ENCODE data around the gene B4GALT6.
"Not testable (repeated sequence)": the region's sequence is repeated elsewhere in the genome, so short reads cannot be mapped to it uniquely, and the experiment has no call there.

The B4GALT6 gene, protein sequence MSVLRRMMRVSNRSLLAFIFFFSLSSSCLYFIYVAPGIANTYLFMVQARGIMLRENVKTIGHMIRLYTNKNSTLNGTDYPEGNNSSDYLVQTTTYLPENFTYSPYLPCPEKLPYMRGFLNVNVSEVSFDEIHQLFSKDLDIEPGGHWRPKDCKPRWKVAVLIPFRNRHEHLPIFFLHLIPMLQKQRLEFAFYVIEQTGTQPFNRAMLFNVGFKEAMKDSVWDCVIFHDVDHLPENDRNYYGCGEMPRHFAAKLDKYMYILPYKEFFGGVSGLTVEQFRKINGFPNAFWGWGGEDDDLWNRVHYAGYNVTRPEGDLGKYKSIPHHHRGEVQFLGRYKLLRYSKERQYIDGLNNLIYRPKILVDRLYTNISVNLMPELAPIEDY

DNA sequence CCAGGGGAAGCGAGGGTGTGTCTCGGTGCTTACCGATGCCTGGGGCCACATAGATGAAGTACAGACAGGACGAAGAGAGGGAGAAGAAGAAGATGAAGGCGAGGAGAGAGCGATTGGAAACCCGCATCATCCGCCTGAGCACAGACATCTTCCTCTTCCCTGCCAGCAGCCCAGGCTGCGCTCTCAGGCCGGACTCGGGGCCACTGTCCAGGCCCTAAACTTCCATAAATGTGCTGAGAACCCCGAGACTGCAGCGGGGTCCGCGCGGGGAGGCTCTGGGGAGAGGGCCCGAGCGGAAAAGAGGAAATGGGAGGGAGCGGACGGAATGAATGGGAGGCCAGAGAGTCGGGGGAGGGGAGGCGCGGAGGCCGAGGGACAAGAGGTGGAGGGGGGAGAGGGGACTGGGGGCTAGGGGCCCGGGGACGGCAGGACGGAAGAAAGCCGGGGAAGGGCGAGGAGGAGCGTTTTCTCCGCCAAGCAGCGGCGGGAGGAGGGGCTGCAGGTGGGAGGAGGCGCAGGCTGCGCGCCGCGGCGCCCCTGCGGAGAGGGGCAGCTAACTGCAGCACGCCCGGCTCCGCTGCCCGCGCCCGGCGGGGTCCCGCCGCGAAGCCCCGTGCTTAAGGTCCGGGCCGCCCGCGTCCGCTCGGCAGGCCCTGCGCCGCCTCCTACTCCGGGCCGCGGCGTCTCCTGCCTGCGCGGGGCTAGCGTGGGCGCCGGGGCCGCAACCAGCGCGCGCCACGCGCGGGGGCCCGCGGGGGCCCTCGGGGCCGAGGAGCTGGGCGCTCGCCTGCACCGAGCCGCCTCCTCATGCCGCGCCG, at the start of gene B4GALT6:
Gene B4GALT6 (minus strand): TSS at position 303 of the 818 bp plus-strand sequence. CDS start 155 bp downstream, at position 148.
- DNase-seq (ENCODE audit: low spot score), result no peak

DNA sequence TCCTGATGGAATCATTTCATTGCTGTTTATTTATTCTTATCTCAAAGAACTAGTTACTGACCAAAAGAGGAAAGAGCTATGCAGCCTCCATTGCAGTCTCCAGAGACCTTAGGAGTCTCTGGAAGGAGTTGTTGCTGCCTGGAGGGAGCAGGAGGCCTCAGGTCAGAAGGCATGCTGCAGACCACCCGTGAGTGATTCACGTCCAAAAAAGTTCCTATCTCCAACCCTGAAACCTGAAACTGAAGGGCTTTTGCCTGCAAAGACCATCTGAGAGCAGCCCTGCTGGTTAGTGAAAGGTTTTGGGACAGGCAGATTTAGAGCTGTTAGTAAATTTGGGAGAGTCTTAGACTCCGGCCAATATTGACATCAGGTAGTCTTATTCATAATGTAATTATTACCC, 47.2 kb upstream of the B4GALT6 start:
- no peak for DNase-seq (ENCODE audit: low spot score)

DNA sequence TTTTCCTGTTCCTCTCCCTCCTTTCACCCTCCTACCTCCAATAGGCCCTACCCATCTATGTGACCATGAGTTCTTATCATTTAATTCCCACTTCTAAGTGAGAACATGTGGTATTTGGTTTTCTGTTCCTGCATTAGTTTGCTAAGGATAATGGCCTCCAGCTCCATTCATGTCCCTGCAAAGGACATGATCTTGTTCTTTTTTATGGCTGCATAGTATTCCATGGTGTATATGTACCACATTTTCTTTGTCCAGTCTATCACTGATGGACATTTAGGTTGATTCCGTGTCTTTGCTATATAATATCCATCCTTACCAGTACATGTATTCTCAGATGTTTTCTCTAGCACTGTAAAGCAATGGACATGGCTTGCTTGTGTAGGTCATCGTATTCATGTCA, 44.8 kb upstream of the B4GALT6 start:
- not testable (repeated sequence) for DNase-seq (ENCODE audit: low spot score)

DNA sequence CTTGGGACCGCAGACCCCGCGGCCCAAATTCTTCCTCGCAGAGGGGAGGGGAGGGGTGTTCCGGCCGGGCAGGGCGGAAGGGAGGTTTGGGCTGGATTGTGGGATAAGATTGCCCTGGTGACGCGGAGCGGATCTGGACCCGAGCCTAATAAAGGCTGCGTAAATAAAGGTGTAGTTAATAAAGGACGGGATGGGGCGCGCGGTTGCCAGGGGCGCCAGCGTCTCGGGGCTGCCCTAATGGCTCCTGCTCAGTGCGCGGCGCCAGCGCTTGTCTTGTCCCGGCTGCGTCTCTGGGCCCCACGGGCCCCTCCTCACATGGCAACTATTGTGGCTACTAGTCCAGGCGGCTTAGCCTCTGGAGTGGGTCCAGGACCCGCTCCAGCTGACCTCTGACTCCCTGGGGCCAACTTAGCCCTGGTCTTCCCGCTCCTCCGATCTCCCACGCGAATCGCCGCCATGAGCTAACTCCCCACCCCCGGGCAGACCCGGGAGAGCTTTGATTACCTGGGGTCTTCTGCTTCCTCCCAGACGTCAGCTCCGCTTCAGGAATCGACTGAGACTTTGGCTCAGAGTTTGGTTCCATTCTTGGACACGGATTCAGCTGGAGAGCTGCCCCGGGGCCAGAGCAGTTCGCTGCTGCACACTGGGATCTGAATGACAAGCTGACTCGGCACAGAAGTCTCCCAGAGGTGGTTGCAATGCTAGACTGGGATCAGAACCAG, 39.8 kb upstream of the B4GALT6 start:
- DNase-seq (ENCODE audit: low spot score), result no peak

DNA sequence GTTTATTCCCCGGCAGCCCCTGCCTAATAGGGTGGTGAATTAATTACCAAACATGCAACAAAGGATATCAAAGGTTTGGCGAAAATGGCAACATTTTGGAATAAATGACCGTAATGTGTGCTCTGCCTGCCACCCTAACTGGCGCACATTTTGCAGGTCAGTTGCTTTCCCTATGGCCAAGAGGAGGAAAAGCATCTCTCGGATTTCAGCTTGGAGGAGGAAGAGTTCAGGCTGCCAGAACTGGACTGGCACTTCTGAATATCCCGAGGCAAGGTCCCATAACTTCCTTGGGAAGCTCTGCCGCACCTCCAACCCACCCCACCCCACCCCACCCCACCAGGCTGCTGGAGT, 39.2 kb upstream of the B4GALT6 start:
- DNase-seq (ENCODE audit: low spot score), result no peak

DNA sequence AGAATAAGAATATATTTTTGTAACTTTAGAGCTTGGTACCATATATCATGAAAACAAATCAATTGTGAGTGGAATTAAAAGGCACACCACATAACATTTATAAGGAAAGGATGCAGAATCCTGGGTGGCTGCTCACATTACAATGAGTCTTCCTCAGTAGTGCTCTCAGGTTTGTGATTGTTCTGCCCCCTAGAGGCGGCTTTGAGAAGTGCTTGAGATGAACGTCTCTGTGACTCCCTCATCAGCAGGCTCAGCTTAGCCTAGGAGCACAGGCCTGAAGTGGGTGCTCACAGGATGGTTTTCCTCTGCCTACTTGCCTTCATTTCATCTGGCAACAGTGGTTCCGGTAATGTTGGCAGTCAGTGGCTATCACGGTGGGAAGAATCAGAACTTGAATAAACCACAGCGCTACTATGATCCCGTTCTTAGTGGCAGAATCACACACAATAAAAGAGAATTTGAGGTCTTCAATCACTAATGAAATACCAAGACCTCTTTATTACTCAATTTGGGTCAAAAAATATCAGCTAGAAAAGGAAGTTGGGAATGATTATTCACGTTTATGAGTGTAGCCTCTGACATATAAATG, 38.1 kb upstream of the B4GALT6 start:
- DNase-seq (ENCODE audit: low spot score), result peak; percentile 71

DNA sequence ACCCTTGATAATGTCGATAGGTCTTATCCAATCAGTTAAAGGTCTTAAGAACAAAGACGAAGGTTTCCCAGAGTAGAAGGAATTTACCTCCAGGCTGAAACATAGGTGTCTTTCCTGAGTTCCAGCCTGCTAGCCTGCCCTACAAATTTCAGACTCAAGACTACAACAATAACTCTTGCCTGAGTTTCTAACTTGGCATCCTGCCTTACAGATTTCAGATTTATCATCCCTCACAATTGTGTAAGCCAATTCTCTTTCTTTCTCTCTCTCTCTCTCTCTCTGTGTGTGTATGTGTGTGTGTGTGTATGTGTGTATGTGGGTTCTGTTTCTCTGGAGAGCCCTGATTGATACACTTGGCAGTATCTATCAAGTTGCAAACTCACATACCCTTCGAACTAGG, 37.2 kb upstream of the B4GALT6 start:
- no peak for DNase-seq (ENCODE audit: low spot score)

DNA sequence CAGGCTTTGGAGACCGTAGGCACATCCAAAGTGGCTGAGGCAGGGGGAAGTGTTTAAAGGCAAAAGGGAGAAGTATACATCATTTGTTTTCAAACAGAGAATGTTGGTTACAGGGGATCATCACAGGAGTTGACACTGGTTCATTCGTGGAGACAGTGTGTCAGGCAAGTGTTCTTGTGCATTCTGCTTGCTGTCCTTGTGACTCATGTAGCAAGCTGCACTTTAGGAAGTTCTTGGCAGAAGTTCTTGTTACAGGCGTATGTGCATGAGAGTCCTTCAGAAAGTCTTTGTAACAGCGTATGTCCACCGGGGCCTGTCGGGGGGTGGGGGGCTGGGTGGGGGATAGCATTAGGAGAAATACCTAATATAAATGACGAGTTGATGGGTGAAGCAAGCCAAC, 36.5 kb upstream of the B4GALT6 start:
- no peak for DNase-seq (ENCODE audit: low spot score)

DNA sequence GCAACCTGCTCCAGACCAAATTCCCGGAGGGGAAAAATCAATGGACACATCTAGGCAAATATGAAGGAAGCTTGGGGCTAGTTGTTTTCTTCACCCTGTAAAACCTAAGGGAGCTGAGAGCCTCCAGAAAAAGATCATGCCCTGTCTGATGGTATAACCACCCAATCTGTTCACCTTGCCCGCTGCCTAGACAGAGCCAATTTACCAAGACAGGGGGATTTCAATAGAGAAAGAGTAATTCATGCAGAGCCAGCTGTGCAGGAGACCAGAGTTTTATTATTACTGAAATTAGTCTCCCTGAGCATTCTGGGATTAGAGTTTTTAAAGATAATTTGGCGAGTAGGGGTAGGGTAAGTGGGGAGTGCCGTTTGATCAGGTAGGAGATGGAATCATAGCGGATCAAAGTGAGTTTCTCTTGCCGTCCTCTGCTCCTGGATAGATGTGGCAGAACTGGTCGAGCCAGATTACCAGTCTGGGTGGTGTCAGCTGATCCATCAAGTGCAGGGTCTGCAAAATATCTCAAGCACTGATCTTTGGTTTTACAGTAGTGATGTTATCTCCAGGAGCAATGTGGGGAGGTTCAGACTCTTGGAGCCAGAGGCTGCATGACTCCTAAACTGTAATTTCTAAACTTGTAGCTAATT, 35.1 kb upstream of the B4GALT6 start:
- DNase-seq (ENCODE audit: low spot score), result no peak

DNA sequence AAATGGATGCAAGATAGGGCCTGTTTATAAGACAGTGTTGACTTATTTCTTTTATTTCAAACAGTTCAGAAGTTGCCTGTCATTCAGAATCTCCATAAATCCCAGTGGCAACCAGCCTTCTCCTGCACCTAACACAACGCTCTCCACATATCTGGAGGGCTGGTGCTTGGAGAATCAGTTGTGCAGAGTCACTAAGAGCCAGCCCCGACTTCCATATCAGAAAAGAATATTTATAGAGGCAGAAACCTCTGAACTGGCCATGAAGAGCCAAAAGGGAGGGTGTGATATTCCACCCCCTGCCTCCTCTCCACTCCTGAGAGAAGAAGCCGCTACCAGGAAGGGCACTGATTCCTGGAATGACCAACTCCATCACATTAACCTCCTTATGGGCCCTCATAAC, 34.0 kb upstream of the B4GALT6 start:
- no peak for DNase-seq (ENCODE audit: low spot score)

DNA sequence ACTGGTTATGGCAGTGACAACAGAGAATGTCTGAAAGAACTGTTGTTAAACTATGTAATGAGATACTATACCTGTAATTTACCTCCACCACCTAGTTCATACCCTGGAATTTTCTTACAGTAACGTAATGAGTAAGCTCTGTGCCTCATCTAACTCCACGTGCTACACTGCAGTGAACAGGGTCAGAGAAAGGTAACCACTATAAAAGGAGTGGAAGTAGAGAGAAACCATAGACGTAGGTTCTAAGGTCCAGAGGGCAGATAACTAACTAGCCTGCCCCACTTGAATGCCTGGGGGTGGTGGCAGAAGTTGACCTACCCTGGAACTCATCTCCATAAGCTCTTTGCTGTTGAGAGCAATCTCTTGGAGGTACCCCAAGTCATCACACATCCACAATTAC, 32.0 kb upstream of the B4GALT6 start:
- DNase-seq (ENCODE audit: low spot score), result no peak

DNA sequence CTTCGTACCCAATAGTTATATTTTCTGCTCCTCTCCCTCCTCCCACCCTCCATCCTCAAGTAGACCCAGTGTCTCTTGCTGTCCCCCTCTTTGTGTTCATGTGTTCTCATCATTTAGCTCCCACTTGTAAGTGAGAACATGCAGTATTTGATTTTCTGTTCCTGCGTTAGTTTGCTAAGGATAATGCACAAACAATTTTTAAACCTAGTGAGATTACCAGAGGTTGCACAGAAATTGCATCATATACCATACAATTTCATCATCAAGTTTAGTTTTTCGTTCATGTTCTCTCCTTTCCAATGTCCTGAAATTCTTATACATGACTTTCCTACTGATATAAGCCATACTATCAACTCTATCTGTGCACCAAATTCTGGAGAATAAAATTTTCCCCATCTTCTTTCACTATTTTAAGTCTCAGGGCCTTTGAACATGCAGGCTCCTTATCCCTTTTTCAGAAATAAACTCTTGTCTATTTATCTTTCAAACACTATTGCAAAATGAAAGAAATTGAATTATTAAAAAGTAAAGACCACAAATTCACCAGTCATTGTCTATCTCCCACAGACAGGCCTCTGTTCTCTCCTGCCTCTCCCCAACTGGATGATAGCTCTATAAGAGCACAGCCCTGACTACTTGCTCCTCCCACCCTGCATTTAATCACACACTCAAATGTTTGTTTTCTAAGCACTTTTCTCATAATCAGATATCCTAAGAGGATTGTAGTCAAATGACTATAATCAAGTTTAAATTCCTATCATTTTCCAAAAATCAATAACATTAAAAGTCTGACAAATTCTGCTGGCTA, 27.2 kb upstream of the B4GALT6 start:
- no peak for DNase-seq (ENCODE audit: low spot score)

DNA sequence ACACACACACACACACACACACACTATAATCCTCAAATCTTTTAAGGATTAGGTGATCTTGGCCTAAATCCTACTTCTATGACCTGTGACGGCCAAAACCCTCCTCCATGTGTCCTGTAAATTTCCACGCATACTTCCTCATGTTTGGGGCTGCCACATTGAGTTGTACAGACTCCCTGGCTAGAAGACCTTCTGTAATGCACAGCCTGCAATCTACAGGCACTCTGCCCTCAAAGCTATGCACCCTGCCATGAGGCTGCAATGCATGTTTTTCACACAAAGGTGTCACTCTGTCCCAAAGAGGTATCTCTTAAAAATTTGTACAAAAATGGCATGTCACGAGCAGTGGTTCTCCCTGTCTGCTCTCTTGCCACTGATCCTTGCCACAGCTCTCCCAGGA, 26.4 kb upstream of the B4GALT6 start:
- DNase-seq (ENCODE audit: low spot score), result no peak

DNA sequence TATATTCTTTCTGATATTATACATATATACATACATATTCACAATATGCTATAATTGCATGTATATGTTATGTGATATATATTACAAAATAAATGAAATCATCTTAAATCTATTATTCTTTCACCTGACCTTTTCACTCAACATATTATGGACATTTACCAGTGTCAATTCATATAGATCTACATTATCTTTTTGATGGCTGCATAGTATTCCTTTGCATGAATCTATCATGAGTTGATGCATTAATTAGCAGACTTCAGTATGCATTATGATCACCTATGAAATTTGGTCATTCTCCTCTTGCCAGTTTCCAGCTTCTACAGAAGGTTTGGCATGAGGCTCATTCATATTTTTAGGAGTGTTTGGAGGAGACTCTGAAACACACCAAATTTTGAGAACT, 23.4 kb upstream of the B4GALT6 start:
- DNase-seq (ENCODE audit: low spot score), result no peak

DNA sequence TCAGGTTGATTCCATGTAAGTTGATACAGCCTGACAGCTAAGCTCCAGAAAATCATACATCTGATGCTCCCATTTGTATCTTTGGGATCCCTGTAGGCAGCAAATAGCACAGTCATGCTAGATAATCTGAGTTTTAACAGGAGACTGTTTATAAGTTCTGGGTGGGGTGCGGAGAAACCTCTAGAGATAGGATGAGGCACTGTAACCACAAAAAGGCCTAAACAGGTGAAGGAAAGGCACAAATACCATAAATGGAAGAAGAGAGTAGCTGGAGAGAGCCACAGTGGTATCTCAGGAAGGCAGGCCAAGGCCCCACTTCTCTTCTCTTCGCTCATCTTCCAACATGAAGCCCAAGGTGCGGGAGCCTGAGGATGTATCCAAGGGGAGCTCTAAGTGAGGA, 18.1 kb upstream of the B4GALT6 start:
- DNase-seq (ENCODE audit: low spot score), result no peak

DNA sequence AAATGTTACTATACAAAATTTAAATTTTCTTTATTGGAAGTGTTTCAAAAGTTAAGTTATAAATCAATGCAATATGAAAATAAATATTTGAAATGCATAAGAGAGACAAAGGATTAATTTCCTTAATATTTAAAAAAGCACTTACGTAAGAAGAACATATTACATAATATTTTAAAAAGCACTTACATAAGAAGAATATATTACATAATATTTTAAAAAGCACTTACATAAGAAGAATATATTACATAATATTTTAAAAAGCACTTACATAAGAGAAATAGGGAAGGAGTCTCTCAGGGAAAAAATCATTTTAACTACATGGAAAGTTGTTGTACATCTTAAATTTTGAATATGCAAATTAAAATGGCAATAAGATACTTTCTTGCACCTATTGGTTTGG, 17.4 kb upstream of the B4GALT6 start:
- no peak for DNase-seq (ENCODE audit: low spot score)

DNA sequence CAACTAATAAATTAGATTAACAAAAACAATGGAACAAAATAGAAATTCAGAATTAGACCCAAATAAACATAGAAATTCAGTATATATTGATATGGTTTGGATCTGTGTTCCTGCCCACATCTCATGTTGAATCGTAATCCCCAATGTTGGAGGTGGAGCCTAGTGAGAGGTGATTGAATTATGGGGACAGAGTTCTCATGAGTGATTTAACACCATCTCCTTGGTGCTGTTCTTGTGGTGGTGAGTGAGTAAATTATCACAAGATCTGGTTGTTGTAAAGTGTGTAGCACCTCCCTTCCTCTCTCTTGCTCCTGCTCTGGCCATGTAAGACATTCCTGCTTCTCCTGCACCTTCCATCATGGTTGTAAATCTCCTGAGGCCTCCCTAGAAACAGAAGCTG, 16.6 kb upstream of the B4GALT6 start:
- DNase-seq (ENCODE audit: low spot score), result no peak

DNA sequence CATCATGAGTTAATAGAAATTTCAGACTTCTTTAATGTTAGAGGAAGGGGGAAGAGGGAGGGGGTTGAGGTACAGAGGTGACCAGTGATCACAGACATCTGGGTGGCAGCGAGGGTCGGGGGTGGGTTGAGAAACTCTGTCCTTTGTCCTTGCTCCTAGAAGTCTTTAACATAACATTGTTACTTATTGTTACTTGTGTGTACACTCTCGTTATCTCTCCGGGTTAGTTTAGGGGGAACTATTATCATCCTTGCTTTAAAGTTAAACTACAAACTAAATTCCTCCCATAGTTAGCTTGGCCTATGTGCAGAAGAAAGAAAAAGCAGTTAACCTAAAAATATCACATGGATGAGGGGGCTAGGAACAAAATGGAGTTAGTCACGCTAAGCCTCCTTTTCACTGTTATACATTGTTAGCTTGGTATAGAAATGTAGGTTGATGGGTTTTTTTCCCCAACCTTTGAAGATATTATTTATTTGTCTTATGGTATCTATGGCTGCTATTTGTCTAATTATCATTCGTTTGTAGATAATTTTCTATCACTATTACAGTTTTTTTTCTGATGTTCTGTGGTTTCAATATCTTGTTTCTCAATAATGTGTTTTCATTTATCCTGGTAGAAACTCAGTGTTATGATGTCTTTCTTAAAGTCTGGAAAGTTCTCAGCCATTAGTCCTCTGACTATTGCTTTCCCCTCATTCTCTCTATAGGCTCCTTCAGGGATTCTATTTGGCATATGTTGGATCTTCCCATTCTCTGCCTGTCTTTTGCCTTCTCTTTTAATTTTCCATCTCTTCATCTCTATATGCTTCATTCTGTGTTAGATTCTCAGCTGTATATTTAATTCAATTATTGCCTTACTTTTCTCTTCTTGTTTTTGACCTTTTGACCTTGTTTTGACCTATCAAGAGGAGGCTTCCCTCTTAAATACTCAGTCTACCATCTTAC, 13.2 kb upstream of the B4GALT6 start:
- DNase-seq (ENCODE audit: low spot score), result no peak

DNA sequence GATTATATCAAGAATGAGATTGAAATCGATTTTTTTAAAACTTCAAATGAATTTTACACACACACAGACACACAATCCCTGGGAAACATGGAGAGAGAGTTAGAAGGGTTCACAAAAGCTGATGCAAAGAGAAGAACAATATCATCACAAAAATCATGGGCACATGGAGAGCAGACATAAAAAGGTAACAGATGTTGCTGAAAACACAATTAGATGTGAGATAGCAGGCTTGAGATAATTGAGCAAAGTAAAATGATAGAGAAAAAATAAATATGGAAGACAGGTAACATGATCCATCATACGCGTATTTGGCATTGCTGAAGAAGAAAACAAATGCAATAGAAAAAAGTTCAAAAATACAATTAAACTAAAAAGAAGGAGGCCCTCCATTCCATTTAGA, 11.6 kb upstream of the B4GALT6 start:
- no peak for DNase-seq (ENCODE audit: low spot score)

DNA sequence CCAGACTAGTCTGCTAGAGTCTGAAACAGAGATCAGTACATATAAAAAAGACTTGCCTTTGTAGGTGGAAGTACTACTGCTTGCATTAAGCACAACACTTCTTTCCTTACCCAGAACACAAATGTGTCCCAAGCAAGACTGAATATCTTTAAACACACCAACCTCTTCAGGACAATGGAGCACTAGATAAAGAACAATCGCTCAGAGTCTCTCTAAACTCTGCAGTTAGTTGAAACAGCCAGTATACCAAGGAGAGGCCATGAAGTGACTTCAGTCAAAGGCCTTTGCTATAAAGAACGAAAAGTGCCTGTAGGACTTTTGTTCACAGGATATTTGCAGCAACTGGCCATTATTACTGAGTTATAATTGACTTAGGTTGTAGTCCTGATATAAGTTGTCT, 9.9 kb upstream of the B4GALT6 start:
- DNase-seq (ENCODE audit: low spot score), result no peak
